RKO (cell line): Measurements from ENCODE around the gene MRTFA.
A peak's percentile ranks its signal among the peaks of the same experiment; 100 is the strongest.

ENCODE experiments used
- DNase-seq: peaks from one replicate; pipeline ENCODE4 v3.0.0-alpha.2; 2016; ENCODE audit warnings: low spot score

The MRTFA gene

DNA sequence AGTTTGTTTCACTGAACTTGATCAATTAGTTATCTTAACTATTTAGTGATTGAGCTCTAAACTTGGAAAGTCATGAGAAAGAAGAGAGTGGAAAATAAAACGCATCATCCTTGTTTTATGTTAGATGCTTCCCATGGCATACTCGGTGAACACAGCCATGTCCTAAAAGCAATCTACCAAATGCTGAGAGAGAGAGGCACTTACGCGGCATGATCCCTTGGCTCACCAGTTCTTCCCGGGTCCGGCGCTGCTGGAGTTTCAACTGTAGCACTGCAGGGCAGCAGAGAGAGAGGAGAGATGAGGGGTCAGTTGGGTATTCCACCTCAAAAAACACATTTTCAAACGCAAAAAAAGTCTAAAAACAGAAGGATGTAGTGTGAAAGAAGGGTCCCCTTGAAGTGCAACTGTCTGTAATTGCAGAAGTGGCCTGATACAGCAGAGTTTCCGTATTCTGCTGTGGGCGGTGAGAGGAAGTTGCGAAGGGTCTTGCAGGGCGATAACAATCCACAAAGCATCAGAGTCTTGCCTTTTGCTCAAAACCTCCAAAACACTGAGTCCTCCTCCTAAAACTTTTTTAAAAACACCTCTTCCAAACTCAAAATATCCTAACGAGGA lies 173.4 kb downstream of the MRTFA start:
- DNase-seq, result no peak

DNA sequence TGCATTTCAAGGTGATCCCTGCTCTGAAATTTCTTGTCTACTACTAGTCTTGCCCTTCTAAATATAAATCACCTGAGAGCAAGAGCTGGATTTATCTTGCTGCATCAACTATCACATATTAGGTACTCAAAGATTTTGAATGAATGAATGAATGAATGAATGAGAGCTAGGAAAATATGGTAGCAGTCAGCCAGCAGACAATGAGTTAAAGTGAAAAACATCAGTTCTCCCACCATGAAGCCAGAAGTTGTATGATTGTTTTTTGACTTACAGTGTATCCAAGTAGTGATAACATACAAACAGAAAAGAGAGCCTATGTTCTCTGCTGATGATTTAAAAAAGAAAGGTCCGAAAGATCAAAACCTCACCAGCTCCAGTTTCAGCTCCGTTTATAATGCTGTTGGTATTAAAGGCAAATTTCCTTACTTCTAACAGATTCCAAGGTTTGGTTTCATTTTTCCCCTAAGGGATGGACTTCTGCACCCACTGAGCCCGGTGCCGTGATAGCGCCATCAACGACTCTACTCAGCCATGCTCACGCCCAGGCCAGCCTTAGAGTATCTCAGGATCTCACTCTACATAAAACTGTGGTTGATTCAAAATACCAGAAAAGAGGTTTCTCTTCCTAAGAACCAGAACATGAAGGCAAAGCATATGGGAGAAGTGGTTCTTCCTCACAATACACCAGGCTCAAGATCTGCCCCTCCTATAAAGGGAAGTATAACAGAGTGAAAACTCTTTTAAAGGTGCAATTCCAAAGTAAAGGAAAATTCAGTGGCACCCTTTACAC lies 174.1 kb downstream of the MRTFA start:
- no peak for DNase-seq

DNA sequence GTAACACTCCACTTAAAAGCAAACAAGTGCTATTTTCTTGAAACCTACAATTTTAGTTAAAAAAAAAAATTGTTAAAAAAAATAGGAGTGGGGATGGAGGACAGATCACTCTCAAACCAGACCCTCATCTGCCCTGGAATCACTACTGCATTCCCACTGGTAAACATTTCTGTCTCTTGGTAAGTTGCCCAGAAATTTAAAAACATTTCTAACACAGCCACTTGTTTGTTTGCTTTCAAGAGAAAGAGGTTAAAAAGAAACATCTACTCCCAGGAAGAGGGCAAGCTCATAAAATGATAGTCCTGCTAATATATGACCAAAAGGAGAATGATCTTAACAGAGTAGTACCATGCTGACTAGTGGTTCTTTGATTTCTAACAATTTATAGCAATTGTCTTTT lies 182.8 kb downstream of the MRTFA start:
- DNase-seq, result no peak

DNA sequence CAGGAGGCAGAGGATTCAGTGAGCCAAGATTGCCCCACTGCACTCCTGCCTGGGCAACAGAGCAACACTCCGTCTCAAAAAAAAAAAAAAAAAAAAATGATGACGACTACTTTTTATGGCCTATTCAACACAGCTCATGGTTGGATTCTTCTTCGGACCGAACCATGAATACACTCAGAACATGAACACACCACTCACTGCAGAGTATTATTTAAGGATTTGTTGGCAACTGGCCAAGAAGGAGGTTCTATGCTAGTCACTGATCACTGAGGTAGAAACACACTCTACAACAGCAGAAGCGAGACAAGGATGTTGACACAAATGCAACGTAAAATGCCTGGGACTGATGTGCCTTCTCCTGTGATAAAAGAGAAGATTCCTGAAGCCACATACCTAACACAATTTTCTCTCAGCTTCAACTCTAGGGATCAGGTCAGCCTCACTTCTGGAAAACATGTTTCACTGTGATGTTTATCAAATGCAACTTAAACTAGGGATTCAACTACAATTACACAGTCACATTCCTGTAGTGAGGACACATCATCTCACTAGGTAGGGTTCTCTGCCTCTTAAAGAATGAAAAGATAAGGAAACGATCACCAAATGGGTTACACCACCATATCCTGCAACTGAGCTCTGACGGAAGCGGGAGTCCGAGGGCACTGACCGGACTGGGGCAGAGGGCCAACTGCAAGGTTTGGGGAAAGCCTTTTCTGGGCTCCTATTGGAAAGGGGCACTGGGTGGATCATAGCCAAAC lies 183.6 kb downstream of the MRTFA start:
- DNase-seq, result no peak

DNA sequence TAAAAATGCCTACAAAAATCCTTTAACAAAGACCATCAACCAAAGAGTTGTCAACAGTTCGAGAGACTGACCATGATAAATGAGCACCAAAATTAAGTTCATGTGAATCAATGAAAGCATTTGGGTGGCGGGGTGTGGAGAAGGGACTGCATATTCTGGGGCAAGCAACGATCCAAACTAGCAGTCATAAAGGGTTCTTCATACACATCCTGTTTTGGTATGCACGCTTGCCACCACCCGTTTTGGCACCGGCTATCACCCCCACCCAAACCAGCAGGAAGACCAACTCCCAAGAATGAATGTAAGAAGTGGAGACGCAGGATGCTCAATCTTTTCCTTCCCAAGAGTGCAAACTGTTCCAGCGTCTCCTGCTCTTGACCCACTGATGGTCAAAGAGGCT lies 185.3 kb downstream of the MRTFA start:
- no peak for DNase-seq

DNA sequence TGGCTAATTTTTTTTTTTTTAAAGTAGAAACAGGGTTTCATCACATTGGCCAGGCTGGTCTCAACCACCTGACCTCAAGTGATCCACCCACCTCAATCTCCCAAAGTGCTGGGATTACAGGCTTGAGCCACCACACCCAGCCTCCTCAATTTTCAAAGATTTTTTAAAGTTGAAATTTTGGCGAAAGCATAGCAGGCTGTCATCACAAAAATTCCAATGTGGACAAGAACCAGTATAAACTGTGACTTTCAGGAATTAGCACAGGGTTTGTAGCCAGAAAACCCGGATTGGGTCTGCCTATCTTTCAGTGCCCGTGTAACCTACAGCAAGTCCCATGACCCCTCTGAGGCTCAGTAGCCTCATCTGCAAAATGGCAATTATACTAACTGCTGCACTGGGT lies 185.9 kb downstream of the MRTFA start:
- no peak for DNase-seq

DNA sequence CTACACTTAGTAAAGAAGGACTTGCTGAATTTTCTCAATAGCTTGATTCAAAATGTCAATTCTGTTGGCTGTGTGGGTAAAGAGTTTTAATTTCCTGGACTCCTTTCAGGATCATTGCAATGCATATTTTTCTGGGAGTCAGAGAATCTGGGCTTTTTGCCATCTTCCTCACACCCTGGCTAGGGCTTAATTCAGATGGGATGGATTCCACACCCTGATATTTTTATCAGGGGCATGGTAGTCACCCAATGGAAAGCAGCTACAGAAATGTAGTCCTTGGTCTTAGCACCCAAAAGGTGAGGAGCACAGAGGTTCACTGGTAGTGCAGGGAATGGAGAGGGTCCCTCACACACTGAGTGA lies 186.9 kb downstream of the MRTFA start:
- DNase-seq, result no peak

DNA sequence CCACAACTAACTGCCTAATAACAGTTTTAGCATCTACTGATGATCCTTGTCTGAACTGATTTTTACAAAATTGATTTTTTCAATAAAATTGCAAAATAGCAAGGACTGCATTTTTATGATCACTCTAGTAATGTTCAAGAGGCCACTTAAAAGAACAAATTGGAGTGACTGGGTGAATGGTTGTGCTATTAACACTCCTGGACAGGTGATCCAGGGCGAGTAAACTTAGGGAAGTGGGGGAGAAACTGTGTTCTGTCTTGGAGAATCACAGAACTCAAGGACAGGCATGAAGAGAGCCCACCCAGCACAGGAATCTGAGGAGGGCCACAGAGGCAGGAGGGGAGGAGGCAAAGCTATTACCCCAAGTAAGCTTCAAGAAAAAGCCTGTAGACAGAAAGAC lies 190.3 kb downstream of the MRTFA start:
- no peak for DNase-seq

DNA sequence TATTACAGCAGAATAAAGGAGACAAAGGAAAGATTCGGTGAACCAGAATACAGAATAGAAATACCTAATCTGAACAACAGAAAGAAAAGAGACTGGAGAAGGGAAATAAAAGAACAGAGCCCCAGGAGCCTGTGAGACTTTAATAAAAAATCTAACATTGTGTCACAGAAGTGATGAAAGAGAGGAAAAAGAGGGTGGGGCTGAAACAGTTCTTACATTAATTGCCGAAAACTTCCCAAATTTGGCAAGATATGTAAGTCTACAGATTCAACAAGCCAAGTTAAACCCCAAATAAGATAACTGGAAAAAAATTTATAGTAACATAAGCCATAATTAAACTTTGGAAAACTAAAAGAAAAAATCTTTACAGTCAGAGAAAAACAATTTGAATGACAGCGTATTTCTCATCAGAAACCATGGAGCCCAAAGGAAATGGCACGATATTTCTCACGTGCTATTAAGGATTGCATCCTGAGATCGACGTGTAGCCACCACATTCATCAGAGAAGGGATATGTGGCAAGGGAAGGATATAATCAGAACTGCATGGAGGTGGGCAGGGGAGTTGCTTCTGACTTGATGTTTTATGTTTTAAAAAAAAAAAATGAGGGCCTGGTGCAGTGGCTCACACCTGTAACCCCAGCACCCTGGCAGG lies 192.2 kb downstream of the MRTFA start:
- DNase-seq, result no peak

DNA sequence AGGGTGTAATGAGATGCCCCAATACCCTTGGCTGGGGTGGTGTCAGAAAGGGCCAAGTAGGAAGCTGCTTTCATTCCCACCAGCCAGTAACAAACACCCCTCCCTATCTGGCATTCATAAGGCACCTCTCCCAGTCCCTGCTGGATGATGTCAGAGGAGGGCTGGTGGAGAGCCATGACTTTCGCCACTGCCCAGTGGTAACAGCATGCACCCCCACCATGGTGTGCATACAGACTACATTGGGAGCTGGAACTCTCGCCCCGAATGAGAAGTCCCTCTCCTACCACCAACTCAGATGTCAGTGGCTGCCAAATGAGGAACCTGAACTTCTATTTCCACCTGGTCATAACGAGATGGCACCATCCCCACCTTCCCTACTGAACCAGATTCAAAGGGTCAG lies 192.8 kb downstream of the MRTFA start:
- no peak for DNase-seq

DNA sequence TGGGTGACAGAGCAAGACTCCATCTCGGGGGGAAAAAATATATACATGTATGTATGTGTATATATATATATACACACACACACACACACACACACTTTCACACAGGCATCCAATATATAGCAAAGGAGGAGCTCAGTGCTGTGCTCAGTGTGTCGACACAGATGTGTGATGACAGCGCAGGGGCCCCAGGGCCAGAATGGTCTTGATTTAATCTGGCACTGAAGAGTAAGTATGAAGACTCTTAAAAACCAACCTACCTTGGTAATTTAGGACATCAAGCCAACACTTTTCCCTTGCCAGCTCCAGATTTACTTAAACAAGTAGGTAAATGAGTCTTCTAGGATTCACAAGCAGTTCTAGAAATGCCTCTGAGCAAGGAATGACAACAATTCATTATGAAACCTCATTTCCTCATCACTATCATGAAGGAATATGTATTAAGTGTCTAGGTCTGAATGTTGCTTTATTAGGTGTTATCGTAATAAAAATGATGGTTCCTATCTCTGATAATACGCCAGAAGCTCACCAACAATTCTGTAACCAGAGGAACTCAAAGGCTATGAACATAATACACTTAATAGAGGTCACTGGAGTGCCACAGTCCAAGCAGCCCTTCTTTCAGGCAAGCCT lies 194.6 kb downstream of the MRTFA start:
- no peak for DNase-seq

DNA sequence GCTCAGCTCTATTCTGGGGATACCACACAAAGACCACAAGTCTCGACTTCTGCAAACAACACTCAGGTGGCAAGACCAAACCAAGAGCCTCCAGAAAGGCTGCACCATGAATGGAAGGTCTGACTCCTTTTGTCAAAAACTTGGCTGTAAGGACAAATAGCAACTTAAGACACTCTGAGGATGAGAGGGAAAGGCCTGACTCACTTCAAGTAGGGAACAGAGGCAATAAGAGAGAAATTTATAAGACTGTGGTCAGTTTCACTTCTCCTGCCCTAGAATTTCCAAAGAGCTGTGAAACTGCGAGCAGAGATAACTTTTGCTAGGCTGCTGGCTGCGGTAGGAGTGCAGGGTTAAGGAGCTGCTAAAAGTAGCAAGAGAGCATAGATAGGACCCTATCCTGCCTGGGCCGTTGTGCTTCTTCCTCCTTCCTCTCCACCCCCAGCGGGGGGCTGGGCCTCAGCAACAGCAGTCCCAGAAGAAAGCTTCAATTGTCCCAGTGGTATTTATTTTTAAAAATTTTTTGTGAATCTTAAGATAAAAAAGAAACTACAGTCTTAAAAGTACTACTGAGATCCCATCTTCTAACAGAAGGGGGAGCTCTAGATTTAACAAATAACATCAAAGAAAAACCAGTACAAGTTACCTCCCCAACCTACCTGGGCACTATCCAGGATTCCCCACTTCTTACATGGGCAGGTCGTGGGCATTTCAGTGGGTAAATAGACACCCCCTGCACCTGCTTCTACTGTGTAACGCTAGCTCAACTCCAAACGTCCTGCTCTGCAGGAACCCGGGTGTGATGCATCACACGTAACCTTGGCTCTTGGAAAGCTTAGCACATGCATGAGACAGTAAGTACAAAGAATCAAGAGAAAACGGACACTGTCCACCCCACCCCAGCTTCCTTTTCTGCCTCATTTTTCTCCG lies 199.8 kb downstream of the MRTFA start:
- peak; percentile 43 for DNase-seq

DNA sequence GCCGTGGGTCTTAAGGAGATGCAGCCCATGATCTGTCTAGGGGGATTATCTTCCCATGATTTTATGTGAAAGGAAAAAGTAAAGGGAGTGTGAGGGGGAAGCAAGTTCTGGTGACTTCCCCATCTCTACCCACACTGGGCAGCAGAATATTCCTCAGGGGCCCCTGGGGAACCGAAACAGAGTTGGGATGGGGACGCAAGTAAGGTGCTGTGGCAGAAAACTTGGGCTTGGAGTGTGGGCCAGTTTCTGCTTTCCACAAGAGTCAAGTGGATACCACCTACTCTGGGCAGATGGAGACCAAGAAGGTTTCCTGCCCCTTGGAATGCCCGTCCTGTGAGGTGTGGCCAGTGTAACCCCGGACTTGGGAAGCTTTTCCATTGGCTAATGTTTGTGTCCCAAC lies 201.8 kb downstream of the MRTFA start:
- no peak for DNase-seq

DNA sequence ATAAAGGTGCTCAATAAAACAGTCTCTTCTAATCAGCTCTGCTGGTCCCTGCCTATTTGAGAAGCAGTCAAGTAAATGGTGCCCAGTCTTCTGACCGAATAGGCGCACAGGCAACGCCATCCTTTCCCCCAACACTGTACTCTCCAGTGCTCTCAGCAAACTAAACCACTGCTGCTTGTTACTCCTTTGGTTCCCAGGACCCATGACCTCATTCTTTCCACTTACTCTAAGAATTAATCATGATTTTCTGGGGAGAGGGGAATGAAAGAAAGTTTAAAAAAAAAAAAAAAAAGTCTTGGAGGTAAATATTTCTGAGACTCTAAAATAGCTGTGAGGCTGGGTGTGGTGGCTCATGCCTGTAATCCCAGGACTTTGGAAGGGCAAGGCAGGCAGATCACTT lies 202.4 kb downstream of the MRTFA start:
- DNase-seq, result no peak

DNA sequence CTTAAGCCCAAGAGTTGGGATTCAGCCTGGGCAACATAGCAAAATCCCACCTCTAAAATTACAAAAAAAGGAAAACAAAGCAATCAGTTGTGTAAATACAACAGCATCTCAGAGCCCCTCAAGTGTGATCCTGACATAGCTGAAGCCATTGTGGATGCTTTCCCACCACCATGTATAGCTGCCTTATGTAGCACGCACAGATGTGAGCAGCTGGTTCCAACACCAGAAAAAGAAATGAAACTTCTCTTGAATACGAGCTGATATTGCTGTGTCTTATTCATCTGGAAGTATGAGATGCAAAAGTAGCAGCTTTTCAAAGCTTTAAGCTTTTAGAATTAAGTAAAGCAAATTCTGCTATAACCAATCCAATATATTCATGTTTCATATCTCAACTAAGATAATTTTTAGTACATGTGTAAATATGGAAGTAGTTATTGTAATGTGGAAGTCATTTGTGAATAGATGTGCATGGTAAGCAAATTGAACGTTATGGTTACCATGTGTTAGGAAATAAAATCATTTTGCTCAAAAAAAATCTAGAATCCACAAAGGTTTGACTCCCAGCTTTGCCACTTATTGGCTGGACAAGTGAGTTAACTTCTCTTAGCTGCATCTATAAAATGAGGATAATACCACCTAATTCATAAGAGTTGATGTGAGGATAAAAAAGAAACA lies 203.0 kb downstream of the MRTFA start:
- no peak for DNase-seq

DNA sequence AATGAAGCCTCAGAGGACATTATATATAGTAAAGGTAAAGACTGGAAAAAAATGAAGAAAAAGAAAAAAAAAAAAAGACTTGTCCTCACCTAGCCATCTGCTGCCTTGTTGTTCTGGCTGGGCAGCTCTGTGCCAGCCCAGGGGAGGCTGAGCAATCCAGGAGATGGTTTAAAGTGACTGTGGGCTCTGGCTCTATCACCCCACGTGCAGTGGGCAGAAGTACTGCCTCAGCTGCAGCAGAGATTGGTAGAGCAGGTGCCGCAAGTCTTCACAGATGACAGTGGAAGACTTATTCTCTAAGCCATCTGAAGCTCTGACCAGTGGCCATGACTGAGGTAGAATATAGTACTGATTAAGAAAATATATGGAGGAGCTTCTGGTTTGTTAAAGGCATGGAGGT lies 203.9 kb downstream of the MRTFA start:
- DNase-seq, result no peak

DNA sequence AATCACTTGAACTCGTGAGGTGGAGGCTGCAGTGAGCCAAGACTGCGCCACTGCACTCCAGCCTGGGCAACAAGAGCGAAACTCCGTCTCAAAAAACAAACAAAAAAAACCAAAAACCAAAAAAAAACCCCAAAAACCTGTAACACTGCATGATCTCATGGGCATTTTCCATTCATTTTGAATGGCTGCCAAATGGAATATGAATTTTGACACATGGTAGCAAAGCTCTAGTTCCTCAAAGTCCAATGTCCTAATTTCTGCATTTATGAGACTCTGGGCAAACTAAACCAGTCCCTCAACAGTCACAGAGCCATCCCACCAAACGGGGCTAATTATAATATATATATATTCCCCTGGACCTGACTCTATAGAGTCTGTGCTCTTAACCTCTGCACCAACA lies 204.4 kb downstream of the MRTFA start:
- DNase-seq, result no peak

DNA sequence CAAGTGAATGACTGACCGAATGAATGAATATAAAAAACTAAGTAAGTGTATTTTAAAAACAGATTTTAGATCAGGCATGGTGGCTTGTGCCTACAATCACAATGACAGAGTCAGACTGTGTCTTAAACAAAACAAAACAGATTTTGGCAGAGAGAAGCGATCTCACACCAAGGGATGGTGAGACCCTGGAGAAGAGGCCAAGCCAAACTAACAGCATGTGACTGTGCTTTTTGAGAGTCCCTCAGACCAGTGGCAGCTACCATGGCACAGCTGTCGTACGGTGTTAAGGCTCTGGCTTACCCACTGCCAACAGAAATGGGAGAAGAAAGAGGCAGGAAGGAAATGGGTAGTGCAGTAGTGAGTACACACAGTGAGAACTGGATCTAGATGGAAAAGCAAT lies 205.5 kb downstream of the MRTFA start:
- no peak for DNase-seq

DNA sequence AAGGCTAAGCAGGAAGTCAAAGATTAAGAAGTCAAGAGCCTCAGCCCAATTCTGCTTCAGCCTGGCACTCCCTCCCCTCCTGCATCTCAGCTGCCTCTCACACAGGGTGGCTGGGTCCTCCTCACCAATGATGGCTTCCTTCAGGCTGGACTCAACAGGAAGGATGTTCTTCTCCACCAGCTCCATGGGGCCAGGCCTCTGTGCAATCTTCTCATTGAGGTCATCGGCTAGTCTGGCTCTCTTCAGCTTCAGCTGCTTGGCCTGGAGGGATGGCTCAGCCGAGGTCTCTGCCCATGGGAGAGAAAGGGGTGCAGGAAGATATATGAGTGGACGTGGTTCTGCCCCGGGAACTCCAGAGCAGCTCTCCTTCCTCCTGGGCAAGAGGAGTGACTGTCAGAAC lies 207.0 kb downstream of the MRTFA start:
- DNase-seq, result no peak

DNA sequence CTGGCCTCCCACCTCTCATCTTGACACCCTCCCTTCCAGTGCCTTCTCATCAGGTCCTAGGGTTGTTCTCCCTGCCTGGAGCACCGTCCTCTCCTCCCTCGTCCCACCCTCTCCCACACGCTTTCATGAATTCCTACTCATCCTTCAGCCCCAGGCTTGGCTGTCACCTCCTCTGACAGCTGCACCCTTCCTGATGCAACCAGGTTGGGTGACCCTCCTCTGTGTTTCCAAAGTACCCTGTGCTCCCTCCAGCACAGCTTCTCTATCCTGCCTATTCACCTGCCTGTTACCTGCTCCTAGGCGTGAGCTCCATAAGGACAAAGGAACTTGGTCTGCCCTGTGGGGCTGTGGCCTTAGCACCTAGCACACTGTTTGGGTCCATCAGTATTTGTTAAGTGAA lies 207.7 kb downstream of the MRTFA start:
- DNase-seq, result no peak
